Loucy (cell line): ENCODE results near the gene DTL.
"Not testable (repeated sequence)": the region's sequence is repeated elsewhere in the genome, so short reads cannot be mapped to it uniquely, and the experiment has no call there.

Experiments
- EZH2phosphoT487 ChIP-seq: fragments of 200-600 bp; IDR thresholded peaks from 2 replicates; pipeline ENCODE4 v1.6.1; 2018; ENCODE audit warnings: antibody characterized with exemption, mild to moderate bottlenecking, moderate library complexity, borderline replicate concordance
- TF ChIP-seq, protein P1 (sequence below): fragments of 200-600 bp; sonication (generic); conservative IDR thresholded peaks from 2 replicates; pipeline ENCODE4 v1.5.1; 2014; ENCODE audit warnings: mild to moderate bottlenecking, antibody characterized with exemption, low read length

DNA sequence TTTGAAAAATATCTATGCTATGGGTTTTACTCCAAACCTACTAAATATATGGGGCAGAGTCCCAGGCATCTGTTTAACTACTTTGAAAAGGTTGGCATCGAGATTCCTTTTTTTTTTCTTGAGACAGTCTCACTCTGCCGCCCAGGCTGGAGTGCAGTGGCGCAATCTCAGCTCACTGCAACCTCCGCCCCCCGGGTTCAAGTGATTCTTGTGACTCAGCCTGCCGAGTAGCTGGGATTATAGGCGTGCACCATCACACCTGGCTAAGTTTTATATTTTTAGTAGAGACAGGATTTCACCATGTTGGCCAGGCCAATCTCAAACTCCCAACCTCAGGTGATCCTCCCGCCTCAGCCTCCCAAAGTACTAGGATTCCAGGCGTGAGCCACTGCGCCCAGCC is 7.8 kb upstream of the DTL start:
- TF ChIP-seq, protein P1, sequence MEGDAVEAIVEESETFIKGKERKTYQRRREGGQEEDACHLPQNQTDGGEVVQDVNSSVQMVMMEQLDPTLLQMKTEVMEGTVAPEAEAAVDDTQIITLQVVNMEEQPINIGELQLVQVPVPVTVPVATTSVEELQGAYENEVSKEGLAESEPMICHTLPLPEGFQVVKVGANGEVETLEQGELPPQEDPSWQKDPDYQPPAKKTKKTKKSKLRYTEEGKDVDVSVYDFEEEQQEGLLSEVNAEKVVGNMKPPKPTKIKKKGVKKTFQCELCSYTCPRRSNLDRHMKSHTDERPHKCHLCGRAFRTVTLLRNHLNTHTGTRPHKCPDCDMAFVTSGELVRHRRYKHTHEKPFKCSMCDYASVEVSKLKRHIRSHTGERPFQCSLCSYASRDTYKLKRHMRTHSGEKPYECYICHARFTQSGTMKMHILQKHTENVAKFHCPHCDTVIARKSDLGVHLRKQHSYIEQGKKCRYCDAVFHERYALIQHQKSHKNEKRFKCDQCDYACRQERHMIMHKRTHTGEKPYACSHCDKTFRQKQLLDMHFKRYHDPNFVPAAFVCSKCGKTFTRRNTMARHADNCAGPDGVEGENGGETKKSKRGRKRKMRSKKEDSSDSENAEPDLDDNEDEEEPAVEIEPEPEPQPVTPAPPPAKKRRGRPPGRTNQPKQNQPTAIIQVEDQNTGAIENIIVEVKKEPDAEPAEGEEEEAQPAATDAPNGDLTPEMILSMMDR = not testable (repeated sequence)
- TF ChIP-seq EZH2phosphoT487 = not testable (repeated sequence)
